ENCODE data around the gene TEX11.
"Not testable (repeated sequence)": the region's sequence is repeated elsewhere in the genome, so short reads cannot be mapped to it uniquely, and the experiment has no call there.

Gene TEX11

DNA sequence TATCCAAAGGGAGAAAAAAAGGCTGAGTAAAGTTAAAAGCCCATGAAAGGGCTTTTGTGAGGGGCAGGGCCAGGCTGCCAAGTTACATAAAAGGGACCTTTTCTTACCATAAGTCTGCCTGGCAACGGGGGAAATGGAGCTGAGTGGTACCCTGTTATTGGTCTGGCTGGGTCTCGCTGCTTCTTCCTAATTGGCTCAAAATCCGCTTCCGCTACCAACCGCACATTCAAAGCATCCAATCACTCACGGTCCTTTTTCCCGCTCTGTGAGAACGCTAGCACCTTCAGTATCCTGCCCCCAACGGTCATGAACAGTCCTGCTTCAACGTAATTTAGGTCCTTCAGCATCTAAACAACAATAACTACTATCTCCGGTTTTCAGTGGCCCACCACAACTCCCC lies 611 bp downstream of the TEX11 start:
- no peak for TF ChIP-seq CTCF (IDR thresholded peaks at IDR 0.05; ENCODE audit: control insufficient read depth, insufficient read depth, low read depth, low read length, missing control alignments)
- no peak for DNase-seq (ENCODE audit: low read depth)
- no peak overlapping the region for H3K4me3 ChIP-seq (ENCODE audit: control insufficient read depth, low read depth, low read length)

DNA sequence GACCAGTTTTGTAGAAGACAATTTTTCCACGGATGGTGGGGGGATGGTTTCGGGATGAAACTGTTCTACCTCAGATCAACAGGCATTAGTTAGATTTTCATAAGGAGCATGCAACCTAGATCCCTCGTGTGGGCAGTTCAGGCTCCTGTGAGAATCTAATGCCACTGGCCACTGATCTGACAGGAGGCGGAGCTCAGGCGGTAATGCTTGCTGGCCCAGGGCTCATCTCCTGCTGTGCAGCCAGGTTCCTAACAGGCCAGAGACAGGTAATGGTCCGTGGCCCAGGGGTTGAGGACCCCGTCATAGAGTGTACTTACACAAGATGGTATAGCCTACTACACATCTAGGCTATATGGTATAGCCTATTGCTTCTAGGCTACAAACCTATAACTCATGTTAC lies 7.0 kb downstream of the TEX11 start:
- no peak for TF ChIP-seq CTCF (IDR thresholded peaks at IDR 0.05; ENCODE audit: control insufficient read depth, insufficient read depth, low read depth, low read length, missing control alignments)
- no peak overlapping the region for H3K4me3 ChIP-seq (ENCODE audit: control insufficient read depth, low read depth, low read length)
- no peak for DNase-seq (ENCODE audit: low read depth)

GRCh38 chrX:70890441-70890840 lies 18.1 kb downstream of the TEX11 start:
- not testable (repeated sequence) for H3K4me3 ChIP-seq (ENCODE audit: control insufficient read depth, low read depth, low read length); DNase-seq (ENCODE audit: low read depth)

DNA sequence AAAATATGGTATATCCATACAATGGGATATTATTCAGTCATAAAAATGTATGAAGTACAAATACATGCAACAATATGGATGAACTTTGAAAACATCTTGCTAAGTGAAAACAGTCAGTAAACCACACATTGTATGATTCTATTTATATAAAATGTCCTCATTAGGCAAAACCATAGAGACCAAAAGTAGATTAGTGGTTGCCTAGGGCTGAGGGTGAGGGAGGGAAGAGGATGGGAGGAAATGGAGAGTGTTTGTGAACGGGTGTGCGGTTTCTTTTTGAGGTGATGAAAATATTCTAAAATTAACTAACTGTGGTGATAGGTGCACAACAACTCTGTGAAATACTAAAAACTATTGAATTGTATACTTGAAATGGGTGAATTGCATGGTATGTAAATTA lies 29.6 kb downstream of the TEX11 start:
- DNase-seq (ENCODE audit: low read depth): no peak
- no peak for TF ChIP-seq CTCF (IDR thresholded peaks at IDR 0.05; ENCODE audit: control insufficient read depth, insufficient read depth, low read depth, low read length, missing control alignments)

DNA sequence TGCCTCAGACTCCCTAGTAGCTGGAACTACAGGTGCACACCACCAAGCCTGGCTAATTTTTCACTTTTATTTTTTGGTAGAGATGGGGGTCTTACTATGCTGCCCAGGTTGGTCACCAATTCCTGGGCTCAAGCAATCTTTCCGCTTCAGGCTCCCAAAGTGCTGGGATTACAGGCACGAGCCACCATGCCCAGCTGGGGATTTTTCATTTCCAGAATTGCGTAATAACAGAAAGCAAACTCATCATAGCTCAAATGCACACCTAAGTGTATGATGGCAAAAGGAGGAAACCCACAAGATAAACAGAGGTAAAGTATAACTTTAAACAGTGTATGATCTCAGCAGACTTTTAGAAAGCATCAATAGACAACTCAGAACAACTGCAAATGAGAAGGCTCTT lies 56.2 kb downstream of the TEX11 start:
- no peak for DNase-seq (ENCODE audit: low read depth)
- no peak for TF ChIP-seq CTCF (IDR thresholded peaks at IDR 0.05; ENCODE audit: control insufficient read depth, insufficient read depth, low read depth, low read length, missing control alignments)
- no peak overlapping the region for H3K4me3 ChIP-seq (ENCODE audit: control insufficient read depth, low read depth, low read length)

More for the DNA sequence above, 29.6 kb downstream of the TEX11 start:
- no peak overlapping the region for H3K4me3 ChIP-seq (ENCODE audit: control insufficient read depth, low read depth, low read length)

GRCh38 chrX:70844081-70844480 lies 64.4 kb downstream of the TEX11 start:
- DNase-seq (ENCODE audit: low read depth); H3K4me3 ChIP-seq (ENCODE audit: control insufficient read depth, low read depth, low read length): not testable (repeated sequence)

DNA sequence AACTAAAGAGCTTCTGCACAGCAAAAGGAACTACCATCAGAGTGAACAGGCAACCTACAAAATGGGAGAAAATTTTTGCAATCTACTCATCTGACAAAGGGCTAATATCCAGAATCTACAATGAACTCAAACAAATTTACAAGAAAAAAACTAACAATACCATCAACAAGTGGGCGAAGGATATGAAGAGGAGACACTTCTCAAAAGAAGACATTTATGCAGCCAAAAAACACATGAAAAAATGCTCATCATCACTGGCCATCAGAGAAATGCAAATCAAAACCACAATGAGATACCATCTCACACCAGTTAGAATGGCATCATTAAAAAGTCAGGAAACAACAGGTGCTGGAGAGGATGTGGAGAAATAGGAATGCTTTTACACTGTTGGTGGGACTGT lies 64.9 kb downstream of the TEX11 start:
- H3K4me3 ChIP-seq (ENCODE audit: control insufficient read depth, low read depth, low read length); DNase-seq (ENCODE audit: low read depth): not testable (repeated sequence)

DNA sequence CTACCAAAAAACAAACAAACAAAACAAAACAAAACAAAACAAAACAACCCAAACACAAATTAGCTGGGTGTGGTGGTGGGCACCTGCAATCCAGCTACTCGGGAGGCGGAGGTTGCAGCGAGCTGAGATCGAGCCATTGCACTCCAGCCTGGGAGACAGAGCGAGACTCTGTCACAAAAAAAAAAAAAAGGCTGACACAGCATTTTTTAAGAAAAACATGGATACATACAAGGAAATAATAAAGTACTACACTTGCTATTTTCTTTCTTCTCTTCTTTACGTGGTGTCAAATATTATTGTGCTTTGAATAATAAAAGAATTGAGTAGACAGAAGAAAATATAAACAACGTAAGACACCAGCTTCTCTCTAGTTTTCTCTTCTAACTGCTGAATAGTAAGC lies 73.9 kb downstream of the TEX11 start:
- H3K4me3 ChIP-seq (ENCODE audit: control insufficient read depth, low read depth, low read length): no peak overlapping the region
- no peak for TF ChIP-seq CTCF (IDR thresholded peaks at IDR 0.05; ENCODE audit: control insufficient read depth, insufficient read depth, low read depth, low read length, missing control alignments)
- no peak for DNase-seq (ENCODE audit: low read depth)

All from AG09309 (cell line).